Kidney tubule cell (primary cell): ENCODE results near the gene ZNF407.
"Not testable (repeated sequence)": the region's sequence is repeated elsewhere in the genome, so short reads cannot be mapped to it uniquely, and the experiment has no call there.

Experiments used
- DNase-seq: peaks from one replicate; pipeline ENCODE4 v3.0.0-alpha.2; 2018; ENCODE audit warnings: low spot score

Gene ZNF407

DNA sequence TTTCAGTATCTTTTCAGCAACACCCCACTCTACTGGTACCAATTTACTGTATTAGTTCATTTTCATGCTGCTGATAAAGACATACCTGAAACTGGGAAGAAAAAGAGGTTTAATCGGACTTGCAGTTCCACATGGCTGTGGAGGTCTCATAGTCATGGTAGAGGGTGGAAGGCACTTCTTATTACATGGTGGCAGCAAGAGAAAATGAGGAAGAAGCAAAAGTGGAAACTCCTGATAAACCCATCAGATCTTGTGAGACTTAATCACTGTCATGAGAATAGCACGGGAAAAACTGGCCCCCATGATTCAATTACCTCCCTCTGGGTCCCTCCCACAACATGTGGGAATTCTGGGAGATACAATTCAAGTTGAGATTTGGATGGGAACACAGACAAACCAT is 374.1 kb downstream of the ZNF407 start:
- DNase-seq: not testable (repeated sequence)

DNA sequence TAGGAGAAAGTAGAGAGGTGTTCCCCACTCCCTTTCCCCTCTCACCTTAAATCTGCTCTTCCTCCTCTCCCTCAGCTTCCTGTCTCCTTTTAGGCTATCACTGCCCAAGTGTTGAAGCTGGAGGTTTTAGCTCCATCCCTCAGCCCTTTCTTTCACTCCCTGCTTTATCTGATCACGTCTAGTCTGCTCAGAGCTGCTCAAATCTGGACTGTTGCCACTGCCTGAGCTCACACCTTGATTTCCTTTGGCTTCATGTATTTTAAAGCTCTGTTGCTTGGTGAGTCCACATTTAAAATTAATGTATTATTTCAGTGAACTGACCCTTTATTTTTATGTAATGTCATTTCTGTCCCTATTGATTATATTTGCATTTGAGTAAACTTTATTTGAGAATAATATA is 374.7 kb downstream of the ZNF407 start:
- DNase-seq: no peak

DNA sequence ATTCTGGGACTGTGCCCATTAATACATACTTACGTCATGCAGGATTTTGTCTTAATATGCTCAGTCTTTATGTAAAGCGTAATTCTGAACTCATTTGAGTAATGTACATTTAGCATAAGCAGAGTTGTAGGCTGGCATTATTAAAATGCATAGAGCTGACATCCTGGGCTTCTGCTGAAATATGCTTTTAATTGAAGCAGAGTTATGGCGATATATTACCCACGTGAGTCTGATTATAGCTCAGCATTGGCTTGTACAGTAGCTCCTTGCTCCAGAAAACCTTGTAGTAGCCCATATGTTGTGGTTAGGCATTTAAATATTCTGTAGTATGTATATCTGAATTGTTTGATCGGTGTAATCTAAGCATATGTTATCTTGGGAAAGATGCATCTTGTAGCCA is 377.3 kb downstream of the ZNF407 start:
- no peak for DNase-seq

DNA sequence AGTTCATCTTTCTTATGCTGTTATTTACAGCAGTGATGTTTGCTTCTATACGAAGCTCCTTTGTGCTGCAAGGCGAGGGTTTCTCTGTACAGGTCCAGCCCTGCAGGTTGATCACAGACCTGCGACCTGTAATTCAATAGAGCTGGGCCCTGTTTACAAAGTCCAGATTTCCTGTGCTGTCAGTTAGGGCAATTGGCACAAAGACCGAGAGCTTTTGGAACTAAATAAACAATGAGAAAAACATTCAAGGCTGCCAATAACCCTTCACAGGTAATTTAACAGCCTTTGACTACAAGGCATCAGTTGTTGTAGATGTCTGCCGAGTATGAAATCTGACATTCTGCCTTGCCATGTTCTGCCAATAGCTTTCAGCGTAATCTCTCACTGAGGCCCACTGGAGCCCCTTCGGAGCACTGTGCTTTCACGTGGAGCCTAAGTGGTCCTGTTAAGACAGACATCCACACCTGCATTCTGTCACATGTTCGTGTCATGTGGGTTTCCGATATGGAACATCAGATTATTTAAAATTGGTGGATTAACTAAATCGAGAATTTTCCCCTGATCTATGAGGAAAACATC is 378.8 kb downstream of the ZNF407 start:
- DNase-seq: no peak

DNA sequence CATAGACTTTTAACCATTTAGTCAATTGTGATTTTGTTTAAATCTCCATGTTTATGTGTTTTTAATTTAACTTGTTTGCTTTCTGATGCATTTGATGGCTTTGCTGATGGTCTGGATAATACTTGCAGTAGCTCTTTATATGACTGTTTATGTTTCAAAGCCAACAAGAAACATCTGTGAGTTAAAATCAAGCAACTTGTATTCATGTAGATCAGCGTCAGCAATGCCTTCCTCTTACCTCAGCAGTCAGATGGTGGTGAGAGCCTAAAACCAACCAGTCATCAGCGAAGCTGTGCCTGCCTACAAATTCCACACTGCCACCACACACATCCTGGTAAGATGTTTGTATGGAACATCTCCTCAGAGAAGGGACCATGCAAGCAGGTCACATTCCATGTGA is 379.4 kb downstream of the ZNF407 start:
- DNase-seq: no peak

DNA sequence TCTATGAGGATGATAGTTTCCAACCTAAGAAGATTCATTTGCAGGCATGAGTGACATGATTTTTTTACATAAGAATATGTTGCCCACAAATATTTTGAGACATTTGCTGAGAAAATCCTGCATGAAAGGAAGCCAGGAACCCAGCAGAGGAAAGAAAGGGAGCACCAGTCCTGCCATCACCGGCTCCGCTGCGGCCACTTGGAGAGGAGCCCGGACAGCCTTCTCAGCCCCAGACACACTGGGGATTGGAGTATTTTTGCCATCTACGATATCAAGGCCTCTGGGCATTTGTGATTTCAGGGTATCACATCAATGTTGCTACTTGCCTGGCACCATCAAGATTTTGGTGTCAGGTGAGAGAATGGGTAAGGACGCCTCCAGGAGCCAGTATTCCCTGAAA is 383.0 kb downstream of the ZNF407 start:
- DNase-seq: no peak

DNA sequence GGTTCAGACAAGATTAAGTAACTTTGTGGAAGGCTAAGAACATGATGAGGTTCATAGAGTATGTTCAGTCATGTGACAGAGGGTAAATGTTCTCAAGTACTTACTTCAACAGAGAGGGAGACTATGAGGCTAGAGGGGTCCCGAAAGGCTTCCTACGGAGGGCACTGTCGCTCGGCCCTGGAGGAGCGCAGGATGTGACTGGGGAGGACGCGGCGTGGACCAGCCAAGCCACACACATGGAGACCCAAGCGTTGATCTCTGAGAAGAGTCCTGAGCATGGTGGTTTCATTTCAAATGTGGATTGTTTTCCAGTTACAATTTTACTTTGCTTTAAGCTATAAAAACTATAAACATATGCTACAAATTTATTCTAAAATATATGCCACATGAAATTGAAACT is 383.8 kb downstream of the ZNF407 start:
- no peak for DNase-seq

DNA sequence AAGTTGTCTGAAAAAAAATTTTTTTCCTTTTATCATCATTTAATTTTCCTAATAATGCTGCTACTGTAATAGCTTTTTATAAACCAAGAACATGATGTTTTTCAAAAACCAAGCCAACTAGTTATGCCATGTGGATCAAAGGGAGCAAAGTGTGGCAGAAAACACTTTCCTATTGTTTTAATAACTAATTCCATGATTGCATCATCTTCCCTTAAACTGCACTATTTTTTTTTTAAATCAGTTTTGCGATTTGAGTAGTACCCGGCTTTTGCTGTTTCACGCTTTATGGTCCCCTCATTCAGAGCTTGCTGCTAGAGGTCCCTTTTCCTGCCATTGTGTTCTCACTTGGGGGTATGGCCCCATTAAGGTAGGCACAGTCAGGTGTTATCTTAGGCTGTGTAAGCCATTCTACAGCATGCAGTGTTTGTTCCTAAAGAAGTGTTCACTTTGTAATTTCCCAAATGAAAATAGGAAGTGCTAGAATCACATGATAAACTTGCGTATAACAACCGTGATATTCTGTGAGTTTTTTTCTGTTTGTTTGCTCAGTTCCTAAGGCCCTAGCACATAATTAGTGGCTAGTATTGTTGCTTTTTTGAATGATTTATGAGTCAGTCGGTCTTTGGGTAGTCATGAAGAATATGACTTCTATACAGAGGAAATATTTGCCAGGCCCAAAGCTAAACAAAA is 385.4 kb downstream of the ZNF407 start:
- DNase-seq: no peak

DNA sequence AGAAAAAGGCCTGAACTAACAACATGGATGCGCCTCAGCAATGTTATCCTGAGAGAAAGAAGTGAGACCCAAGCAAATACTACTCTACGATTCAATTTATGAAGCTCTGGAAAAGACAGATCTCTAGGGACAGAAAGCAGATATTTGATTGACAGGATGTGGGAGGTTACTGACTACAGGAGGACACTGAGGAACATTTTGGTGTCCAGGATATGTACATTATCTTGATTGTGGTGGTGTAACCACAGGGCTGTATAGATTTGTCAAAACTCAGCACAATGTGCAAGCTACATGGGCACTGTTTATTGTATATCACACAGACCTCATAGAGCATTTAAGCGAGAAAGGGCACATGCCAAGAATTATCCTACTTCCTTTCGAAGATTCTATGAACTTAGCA is 391.5 kb downstream of the ZNF407 start:
- DNase-seq: no peak

DNA sequence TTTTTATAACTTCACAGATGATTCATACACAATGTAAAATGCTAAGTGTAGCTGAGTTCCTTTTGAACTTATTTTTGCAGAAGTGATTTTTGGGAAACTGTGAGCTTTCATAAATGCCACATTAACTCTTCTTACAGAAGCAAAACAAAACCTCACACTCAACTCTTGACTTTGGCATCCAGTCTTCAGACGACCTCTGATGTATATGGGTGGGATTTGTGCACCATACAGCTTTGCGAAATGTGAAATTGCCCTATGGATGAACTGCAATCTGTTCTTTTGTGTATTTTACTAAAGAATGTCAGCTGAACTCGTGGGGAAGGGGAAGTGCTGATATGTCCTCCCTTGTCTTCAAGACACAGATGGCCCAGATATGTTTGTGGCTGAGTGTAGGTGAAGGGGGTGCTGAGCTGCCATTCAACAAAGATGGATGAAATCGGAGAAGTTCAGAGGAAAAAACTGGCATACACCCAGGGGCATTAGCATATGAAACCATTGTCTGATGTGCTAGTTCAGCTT is 393.0 kb downstream of the ZNF407 start:
- DNase-seq: no peak

DNA sequence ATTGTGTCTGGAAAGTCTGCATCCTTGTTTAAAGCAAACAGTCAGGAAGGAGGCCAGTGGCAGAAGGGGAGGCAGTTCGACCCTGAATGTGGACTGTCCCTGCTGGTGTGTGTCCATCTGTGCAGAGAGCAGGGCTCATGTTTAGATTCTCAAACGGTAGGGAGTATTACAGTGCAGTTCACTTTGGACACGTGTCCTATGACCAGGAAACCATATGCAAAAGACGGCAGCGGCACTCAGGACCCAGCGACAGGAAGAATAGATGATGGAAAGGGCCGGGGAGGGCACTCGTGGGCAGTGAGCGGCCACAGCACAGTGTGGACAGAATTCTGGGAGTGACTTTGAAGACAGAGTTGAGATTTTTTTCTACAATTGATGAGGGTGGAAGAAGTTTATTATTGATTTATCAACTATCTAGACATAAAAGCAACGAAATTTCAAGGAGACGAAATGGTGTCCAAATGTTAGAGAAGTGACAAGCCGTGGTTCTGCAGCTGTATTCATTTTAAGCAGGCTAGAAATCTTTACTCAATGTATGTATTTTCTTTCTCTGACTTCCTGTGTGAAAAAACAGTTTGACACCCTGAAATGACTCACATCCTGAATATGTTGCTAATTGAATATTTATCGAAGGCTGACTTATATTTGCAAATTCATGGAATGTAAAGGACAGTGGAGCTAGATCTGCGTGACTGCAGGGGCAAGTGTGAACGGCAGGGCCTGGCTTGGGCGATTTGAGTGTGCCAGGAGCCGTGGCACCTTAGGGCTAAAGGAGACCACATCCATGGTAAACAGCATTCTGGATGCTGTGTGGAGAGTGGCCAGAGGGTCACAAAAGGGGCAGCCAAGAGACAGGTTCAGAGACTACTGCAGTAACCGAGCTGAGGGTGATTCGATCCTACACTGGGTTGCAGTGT is 397.1 kb downstream of the ZNF407 start:
- DNase-seq: peak; percentile 21

DNA sequence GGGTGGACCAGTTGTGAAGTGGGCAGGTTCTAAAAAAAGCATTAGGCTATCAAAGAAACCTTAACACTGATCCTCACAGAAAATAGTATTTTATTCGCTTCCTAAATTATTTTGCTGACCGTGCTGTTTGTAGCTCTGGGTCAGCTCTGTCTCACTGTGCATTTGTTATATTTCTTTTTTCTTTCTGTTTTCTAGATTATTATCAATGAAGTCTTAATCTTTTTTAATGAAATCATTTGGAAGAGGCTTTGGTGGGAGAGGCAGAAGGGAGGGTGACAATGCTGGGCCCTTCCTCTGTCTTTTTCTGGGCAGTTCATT is 397.7 kb downstream of the ZNF407 start:
- DNase-seq: no peak

DNA sequence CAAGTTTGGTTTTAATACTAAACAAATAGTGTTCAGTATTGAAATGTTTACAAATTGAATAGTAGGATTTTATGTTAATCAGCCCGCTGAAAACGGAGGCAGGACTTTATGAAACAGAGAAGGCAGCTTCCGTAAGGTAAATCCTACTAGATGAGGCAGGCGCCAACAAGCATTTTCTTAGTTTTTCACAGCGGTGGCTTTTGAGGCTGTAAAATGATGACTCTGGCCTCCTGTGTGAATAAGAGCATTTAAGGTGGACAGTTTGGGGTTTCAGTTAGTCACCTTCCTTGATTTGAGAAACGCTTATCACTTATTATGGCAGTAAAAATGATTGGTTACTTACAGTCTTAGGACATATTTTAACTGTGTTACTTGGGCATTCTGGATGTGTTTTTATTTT is 398.4 kb downstream of the ZNF407 start:
- DNase-seq: no peak

DNA sequence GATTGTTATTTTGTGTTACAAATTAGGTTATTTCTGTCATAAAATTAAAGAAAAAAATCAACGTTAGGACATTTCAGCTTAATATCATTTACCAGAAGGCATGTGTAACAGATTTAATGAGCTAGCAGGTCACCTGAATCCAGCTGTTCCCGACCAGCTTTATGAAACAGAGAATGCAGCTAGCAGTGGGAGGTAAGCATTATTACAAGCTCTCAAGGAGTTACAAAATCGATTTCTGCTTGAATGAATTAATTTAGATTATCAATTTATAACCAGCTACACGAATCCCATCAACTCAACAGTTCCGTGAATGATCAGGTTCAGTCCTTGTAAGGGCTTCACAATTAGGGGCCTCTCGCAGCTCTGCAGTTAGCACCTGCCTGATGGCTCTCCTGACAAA is 399.3 kb downstream of the ZNF407 start:
- DNase-seq: no peak

DNA sequence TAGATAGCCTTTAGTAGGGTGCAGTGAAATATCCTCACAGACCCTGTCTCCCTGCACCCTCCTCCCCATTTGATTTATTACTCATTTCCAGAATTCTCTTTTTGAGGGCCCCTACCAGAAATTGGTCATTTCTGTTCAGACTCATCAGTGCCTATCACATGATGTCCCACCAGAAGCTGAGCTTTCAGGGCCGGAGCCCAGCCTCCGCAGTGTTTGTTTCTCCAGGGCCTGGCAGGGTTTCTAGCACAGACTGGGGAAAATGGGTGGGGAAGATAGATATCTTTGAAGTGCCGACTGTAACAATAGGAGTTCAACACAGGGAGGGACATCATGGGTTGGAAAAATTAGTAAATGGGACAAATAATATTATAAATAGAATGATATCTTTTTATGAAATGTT is 403.2 kb downstream of the ZNF407 start:
- DNase-seq: no peak

DNA sequence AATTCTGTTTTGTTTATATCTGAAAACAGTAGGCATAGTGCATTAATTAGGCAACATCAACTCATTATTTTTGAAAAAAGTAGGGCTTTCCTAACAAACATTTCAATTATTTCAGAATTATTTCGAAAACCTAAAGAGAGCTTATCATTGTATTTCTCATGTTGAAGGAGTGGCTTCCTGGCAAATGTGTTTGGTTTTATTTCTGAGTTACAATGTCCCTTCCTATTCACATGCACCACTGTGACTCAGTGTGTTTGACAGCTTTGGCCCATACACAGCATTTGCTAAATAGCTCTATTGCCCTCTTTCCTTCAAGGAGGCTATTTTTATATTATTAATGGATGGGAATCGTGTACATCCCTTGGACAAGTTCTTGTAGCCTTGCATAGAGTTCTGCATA is 405.4 kb downstream of the ZNF407 start:
- DNase-seq: no peak

DNA sequence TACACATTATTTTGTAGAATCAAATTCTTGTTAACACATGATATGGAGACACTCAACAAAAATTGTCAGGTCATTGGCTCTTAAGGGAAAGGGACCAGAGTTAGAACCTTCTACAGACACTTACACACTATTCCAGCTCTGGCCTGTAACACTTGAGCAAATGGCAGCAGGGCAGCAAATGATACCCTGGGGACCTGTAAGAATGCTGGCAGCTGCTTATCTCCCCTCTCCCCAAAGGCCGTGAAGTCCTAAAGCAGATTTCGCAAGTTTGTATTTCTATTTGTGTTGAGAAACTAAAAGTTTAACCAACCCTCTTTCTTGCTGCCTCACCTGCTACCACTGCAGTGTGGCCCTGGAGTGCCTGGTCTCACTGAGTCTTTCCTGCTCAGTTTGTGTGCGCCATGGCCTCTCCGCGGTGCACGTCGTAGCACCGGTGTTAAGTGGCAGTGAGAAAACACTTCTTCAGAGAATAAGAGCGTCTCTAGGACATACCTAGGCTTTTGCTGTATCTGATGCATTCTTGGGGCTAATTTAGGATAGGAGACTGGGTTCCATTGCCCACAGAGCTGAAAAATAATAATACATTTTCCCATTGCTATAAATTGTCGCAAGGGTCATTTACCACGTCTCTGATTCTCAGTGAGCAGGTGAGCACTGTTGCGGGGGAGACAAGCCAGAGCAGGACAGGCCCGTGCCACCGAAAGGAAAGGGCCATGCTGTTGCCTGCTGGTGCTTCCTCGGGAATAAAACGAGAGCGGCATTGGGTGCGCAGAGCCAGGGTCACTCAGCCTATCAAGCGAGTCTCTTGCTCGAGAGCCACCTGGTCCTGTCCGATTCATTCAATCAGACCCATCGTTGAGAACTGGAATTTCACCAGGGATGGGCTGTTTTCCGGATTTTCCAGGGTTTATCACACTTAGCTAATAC is 406.4 kb downstream of the ZNF407 start:
- no peak for DNase-seq

DNA sequence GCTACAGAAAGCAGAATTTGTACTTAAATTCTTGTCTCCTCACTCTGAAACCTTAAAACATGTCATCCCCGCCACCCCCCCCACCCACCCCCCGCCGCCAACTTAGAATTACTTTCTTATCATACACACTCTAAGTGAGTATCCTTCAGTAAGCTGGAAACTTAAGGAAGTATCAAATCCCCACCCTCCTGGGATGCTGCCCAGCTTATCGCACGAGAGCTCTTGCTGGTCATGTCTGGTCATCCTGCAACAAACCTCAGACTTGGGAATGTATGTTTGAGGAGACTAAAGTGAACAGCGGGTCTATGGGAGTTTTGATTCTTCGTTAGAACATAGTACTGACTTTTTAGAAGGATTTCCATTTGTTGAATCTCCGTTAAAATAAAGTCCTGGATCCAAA is 408.0 kb downstream of the ZNF407 start:
- no peak for DNase-seq

DNA sequence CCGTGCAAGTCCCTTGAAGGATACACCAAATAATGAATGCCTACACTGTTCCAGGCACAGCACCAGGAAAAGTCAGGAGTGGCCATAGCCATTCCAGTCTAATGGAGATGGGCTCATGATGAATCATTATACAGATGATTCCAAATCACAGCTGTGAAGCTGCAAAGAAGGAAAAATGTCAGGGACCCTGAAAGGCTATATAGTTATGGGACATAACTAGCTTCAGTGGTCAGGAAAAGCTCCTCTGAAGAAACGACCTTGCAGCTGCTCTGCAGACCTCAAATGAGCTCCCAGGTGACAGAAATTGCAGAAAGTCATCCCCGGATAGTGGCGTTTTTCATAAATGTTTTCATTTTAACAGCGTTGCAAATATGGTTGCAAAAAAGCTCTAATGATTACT is 410.5 kb downstream of the ZNF407 start:
- DNase-seq: no peak

DNA sequence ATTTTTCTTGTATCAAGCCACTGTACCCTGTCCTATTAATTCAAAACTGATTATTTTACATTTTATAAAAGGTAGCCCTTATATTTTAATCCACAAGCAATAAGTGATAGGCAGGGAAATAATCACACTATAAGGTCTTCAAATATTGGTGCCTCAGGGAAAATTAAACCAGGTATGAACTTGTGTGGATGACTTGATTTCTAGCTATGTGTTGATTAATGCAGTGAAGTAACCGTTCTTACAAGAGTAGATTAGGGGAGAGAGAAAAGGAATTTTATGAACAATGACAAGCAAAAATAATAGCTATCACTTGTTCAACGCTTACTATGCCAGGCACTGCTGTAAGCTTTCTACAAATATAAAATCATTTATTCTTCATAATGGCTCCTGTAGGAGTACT is 411.6 kb downstream of the ZNF407 start:
- no peak for DNase-seq

DNA sequence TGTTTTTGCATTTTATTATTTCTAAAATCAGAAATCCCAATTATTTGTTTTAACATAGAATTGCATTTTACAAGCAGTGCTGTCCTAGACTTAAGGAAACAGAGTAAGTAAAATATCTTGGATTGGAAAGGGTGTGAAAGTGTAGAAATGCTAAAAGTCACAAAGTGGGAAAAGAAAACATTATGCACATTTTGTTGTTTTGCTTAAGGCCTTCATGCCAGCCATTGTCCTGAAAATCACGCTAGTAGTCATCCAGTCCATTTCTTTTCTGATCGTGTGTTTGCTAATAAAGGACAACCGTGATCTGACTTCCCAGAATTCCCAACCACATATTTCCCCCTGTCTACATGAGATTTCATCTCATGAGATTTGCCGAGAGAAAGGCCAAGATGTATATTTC is 412.2 kb downstream of the ZNF407 start:
- DNase-seq: no peak

DNA sequence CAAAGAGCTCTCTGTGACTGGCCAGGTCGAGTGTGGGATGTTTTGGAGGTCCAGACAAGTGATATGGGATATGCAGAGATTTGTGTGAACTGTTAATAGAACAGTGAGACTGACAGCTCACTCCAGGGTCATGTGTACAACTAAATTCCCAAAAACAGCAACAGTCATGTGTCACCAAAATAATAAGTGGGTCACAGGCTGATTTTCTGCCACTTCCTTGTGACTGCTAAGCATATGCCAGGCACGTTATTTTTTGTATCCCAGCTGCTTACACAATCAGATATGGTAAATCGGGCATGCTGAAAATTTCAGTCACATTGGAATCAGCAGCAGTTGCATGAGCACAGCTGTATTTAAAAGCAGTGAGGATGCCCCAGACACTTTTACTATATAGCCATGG is 412.6 kb downstream of the ZNF407 start:
- no peak for DNase-seq
